ENCODE results near the gene TLL1.

TLL1 gene

DNA sequence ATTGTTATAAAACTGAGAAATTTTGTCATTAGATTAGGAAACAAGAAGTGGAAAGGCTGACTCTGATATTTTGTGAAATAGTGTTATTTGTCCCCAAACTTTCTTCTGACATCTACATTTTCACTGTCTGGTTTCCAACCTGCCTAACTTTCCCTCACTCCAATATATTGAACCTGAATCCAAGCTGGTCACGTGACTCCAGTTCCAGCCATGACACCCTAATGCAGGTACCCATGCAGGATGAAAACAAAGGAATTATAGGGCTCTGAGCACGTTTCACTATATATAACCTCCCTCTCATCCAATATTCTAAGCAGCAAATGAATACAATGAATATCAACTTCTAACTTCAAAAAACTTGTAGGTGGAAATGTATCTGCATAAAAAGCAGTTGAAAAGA is 231.6 kb downstream of the TLL1 start:
- Histone ChIP-seq H4K20me1 (ENCODE audit: insufficient read depth, low read length) (no peaks in the 10 kb centered on the region), H3K9ac (ENCODE audit: low read length) (no peak overlapping the region), H3K79me2 (ENCODE audit: insufficient read depth, low read length) (no peaks in the 10 kb centered on the region), H3K9me3 (ENCODE audit: low read length) (no peaks in the 10 kb centered on the region), H3K9me2 (ENCODE audit: low read depth, low read length) (no peaks in the 10 kb centered on the region), H3K4me3 (ENCODE audit: low read depth, low read length, poor library complexity, severe bottlenecking) (no peak overlapping the region), H3K4me2 (ENCODE audit: low read length) (no peak overlapping the region), H3K27ac (ENCODE audit: low read depth, low read length, poor library complexity, severe bottlenecking) (no peak overlapping the region), H3K27me3 (ENCODE audit: insufficient read depth, low read length) (no peaks in the 10 kb centered on the region), H2AFZ (ENCODE audit: low read length) (no peak overlapping the region), H3F3A (ENCODE audit: insufficient read depth, low read length) (no peaks in the 10 kb centered on the region), H3K4me1 (ENCODE audit: insufficient read depth, low read length, severe bottlenecking) (no peaks in the 10 kb centered on the region), H3K36me3 (ENCODE audit: insufficient read depth, low read length) (no peaks in the 10 kb centered on the region)
- TF ChIP-seq EZH2 (IDR thresholded peaks at IDR 0.05; ENCODE audit: borderline replicate concordance, low read length) (no peak), CTCF (IDR thresholded peaks at IDR 0.05; ENCODE audit: low read length) (no peak)

DNA sequence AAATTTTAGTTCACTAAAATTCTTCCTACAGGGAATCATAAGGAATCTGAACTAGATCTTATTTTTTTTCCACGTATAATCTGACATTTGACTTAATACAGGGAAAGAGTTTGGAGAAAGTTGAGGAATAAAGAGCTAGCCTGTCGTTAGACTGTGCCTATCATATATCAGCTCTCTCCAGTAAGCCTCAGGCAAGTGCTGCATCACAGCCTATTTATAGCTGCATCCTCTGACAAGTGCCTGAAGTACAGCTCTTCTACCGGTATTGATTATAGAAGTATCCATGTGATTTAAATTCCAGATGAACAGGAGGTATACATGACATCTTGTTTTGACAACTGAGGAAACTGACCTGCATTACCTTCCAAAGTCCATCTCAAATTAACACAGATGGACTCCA is 248.9 kb downstream of the TLL1 start:
- Histone ChIP-seq H3K9me2 (ENCODE audit: low read depth, low read length) (no peaks in the 10 kb centered on the region), H4K20me1 (ENCODE audit: insufficient read depth, low read length) (no peaks in the 10 kb centered on the region), H3K36me3 (ENCODE audit: insufficient read depth, low read length) (no peaks in the 10 kb centered on the region), H3K79me2 (ENCODE audit: insufficient read depth, low read length) (no peaks in the 10 kb centered on the region), H3F3A (ENCODE audit: insufficient read depth, low read length) (no peaks in the 10 kb centered on the region), H3K27ac (ENCODE audit: low read depth, low read length, poor library complexity, severe bottlenecking) (no peak overlapping the region), H3K9ac (ENCODE audit: low read length) (no peak overlapping the region), H3K4me2 (ENCODE audit: low read length) (no peak overlapping the region), H3K4me3 (ENCODE audit: low read depth, low read length, poor library complexity, severe bottlenecking) (no peak overlapping the region), H3K27me3 (ENCODE audit: insufficient read depth, low read length) (no peaks in the 10 kb centered on the region), H3K9me3 (ENCODE audit: low read length) (no peaks in the 10 kb centered on the region), H3K4me1 (ENCODE audit: insufficient read depth, low read length, severe bottlenecking) (no peaks in the 10 kb centered on the region), H2AFZ (ENCODE audit: low read length) (no peak overlapping the region)
- TF ChIP-seq CTCF (IDR thresholded peaks at IDR 0.05; ENCODE audit: low read length): no peak
- no peak for TF ChIP-seq EZH2 (IDR thresholded peaks at IDR 0.05; ENCODE audit: borderline replicate concordance, low read length)

DNA sequence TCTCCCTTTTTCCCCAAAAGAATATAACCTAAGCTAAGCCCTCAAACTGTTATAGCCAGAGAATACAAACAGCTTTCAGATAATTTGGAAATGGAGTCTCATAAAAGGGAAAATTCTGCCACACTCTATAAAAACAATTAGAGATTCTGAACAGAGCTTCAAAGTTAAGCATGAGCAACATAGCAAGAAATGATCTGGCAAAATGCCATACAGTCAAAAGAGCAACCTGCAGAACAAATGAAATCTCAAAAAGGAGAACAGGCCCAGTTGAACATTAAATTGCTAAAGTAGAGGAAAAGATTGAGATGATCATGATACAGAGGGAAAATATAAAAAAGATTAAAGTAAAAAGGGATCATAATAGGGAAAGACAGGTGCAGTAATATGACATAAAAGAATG is 250.5 kb downstream of the TLL1 start:
- H3K4me2 ChIP-seq (ENCODE audit: low read length): no peak overlapping the region
- no peaks in the 10 kb centered on the region for H3K79me2 ChIP-seq (ENCODE audit: insufficient read depth, low read length)
- TF ChIP-seq EZH2 (IDR thresholded peaks at IDR 0.05; ENCODE audit: borderline replicate concordance, low read length): no peak
- TF ChIP-seq CTCF (IDR thresholded peaks at IDR 0.05; ENCODE audit: low read length): no peak
- H3K4me3 ChIP-seq (ENCODE audit: low read depth, low read length, poor library complexity, severe bottlenecking): no peak overlapping the region
- no peaks in the 10 kb centered on the region for H3K9me2 ChIP-seq (ENCODE audit: low read depth, low read length)
- no peaks in the 10 kb centered on the region for H3K27me3 ChIP-seq (ENCODE audit: insufficient read depth, low read length)
- no peaks in the 10 kb centered on the region for H3K36me3 ChIP-seq (ENCODE audit: insufficient read depth, low read length)
- H2AFZ ChIP-seq (ENCODE audit: low read length): no peak overlapping the region
- H3F3A ChIP-seq (ENCODE audit: insufficient read depth, low read length): no peaks in the 10 kb centered on the region
- no peak overlapping the region for H3K9ac ChIP-seq (ENCODE audit: low read length)
- H3K9me3 ChIP-seq (ENCODE audit: low read length): no peaks in the 10 kb centered on the region
- no peaks in the 10 kb centered on the region for H4K20me1 ChIP-seq (ENCODE audit: insufficient read depth, low read length)
- H3K27ac ChIP-seq (ENCODE audit: low read depth, low read length, poor library complexity, severe bottlenecking): no peak overlapping the region
- H3K4me1 ChIP-seq (ENCODE audit: insufficient read depth, low read length, severe bottlenecking): no peaks in the 10 kb centered on the region
